IMR-90 (cell line): Measurements from ENCODE around the gene DOC2B. TPM values are rescaled to one million over a fixed set of nuclear protein-coding genes. Genes with fewer than 3 reads are reported as not detected.

Experiments
- ATAC-seq: fragments of 200-7000 bp; cut with Tn5 transposase; 2 replicates; pipeline ENCODE4 v1.9.1; 2020; ENCODE audit warnings: low read depth, mild to moderate bottlenecking, moderate library complexity
- BruUV-seq: library from RNA; stranded (reverse); fragments of 400-500 nt; replicated peaks from 2 replicates; lab custom pipeline; 2021; lab: Mats Ljungman, UMichigan
- CTCF ChIA-PET: fragments of 300-600 bp; formaldehyde crosslinking; extraction: SDS; loops from one replicate; lab custom pipeline; 2021; ENCODE audit warnings: antibody characterized with exemption; lab: Yijun Ruan, JAX
- POLR2A ChIA-PET: fragments of 300-600 bp; sonication (Branson Sonifier 250); formaldehyde crosslinking; loops from one replicate; lab custom pipeline; 2022; ENCODE audit warnings: antibody characterized with exemption; ENCODE audit not compliant: unreplicated experiment; lab: Charles Lee
- DNase-seq: peaks from one replicate; pipeline ENCODE4 v3.0.0; 2013
- H2AFZ ChIP-seq: replicated peaks from 2 replicates; pipeline ENCODE3; 2013; ENCODE audit warnings: low read length, mild to moderate bottlenecking; ENCODE audit not compliant: poor library complexity
- H2AK5ac ChIP-seq: 2 replicates; pipeline ENCODE4 v1.6.1; 2013; ENCODE audit warnings: low read depth, low read length, inconsistent platforms
- H2AK9ac ChIP-seq: replicated peaks from 2 replicates; pipeline ENCODE3; 2013; ENCODE audit warnings: mild to moderate bottlenecking, low read depth, low read length, moderate library complexity; ENCODE audit not compliant: poor library complexity
- H2BK120ac ChIP-seq: 2 replicates; pipeline ENCODE4 v1.6.1; 2013; ENCODE audit warnings: low read depth, low read length, inconsistent platforms
- H2BK15ac ChIP-seq: 3 replicates; pipeline ENCODE4 v1.6.1; 2013; ENCODE audit warnings: low read depth, low read length, inconsistent platforms
- H2BK20ac ChIP-seq: 2 replicates; pipeline ENCODE4 v1.6.1; 2013; ENCODE audit warnings: low read depth, mild to moderate bottlenecking, inconsistent platforms, low read length, moderate library complexity
- H2BK5ac ChIP-seq: 2 replicates; pipeline ENCODE4 v1.6.1; 2013; ENCODE audit warnings: mild to moderate bottlenecking, low read depth, low read length, inconsistent platforms; ENCODE audit not compliant: poor library complexity, severe bottlenecking
- H3K14ac ChIP-seq: replicated peaks from 2 replicates; pipeline ENCODE4 v1.6.1; 2013; ENCODE audit warnings: low read depth, low read length, inconsistent platforms
- H3K18ac ChIP-seq: 2 replicates; pipeline ENCODE4 v1.6.1; 2013; ENCODE audit warnings: low read depth, low read length, control low read depth
- H3K23ac ChIP-seq: 2 replicates; pipeline ENCODE4 v1.6.1; 2013; ENCODE audit warnings: low read depth, low read length, inconsistent platforms
- H3K27ac ChIP-seq: 2 replicates; pipeline ENCODE4 v1.5.1; 2013; ENCODE audit warnings: mild to moderate bottlenecking, control low read depth, low read length; ENCODE audit not compliant: insufficient read depth
- H3K27me3 ChIP-seq: 2 replicates; pipeline ENCODE4 v1.6.1; 2013; ENCODE audit warnings: low read length; ENCODE audit not compliant: control insufficient read depth, insufficient read depth
- H3K36me3 ChIP-seq: 2 replicates; pipeline ENCODE4 v1.6.1; 2013; ENCODE audit warnings: low read length, mixed read lengths; ENCODE audit not compliant: control insufficient read depth, insufficient read depth
- H3K4ac ChIP-seq: 2 replicates; pipeline ENCODE4 v1.6.1; 2013; ENCODE audit warnings: low read depth, low read length, inconsistent platforms
- H3K4me1 ChIP-seq: 2 replicates; pipeline ENCODE4 v1.6.1; 2013; ENCODE audit warnings: low read length, mixed read lengths; ENCODE audit not compliant: control insufficient read depth, insufficient read depth
- H3K4me2 ChIP-seq: 2 replicates; pipeline ENCODE4 v1.6.1; 2013; ENCODE audit warnings: low read depth, mild to moderate bottlenecking, control low read depth, low read length, moderate library complexity
- H3K4me3 ChIP-seq: 2 replicates; pipeline ENCODE4 v1.5.1; 2013; ENCODE audit warnings: low read depth, mild to moderate bottlenecking, control low read depth, low read length, moderate library complexity; ENCODE audit not compliant: insufficient read depth
- H3K56ac ChIP-seq: 2 replicates; pipeline ENCODE4 v1.6.1; 2013; ENCODE audit warnings: low read length, inconsistent platforms; ENCODE audit not compliant: insufficient read depth; ENCODE audit errors: extremely low read depth
- H3K79me1 ChIP-seq, 2 experiments: 2 replicates each; pipeline ENCODE4 v1.6.1; 2013; ENCODE audit warnings: low read length in 2 of 2, inconsistent platforms in 1 of 2, low read depth in 1 of 2
- H3K9ac ChIP-seq: 2 replicates; pipeline ENCODE4 v1.6.1; 2013; ENCODE audit warnings: low read depth, low read length, control low read depth
- H3K9me1 ChIP-seq: 2 replicates; pipeline ENCODE4 v1.6.1; 2013; ENCODE audit warnings: low read length, inconsistent platforms; ENCODE audit not compliant: insufficient read depth
- H3K9me3 ChIP-seq: 2 replicates; pipeline ENCODE4 v1.6.1; 2013; ENCODE audit warnings: low read length; ENCODE audit not compliant: control insufficient read depth, insufficient read depth
- H4K20me1 ChIP-seq: 2 replicates; pipeline ENCODE4 v1.6.1; 2013; ENCODE audit warnings: low read length, inconsistent platforms; ENCODE audit not compliant: insufficient read depth
- H4K5ac ChIP-seq: 2 replicates; pipeline ENCODE4 v1.6.1; 2013; ENCODE audit warnings: mild to moderate bottlenecking, low read depth, low read length, control low read depth
- H4K8ac ChIP-seq, 2 experiments: 2 replicates each; pipeline ENCODE4 v1.6.1; 2013; ENCODE audit warnings: low read depth in 2 of 2, low read length in 2 of 2, control low read depth in 1 of 2, inconsistent platforms in 1 of 2
- H4K91ac ChIP-seq: 2 replicates; pipeline ENCODE4 v1.6.1; 2013; ENCODE audit warnings: low read depth, low read length, inconsistent platforms; ENCODE audit not compliant: insufficient read depth
- FOS ChIP-seq: fragments of 150-350 bp; IDR thresholded peaks from 2 replicates; pipeline ENCODE4 v1.6.1; 2016; ENCODE audit warnings: low read depth, low read length
- MAFK ChIP-seq: IDR thresholded peaks from 2 replicates; pipeline ENCODE4 v1.6.1; 2012; ENCODE audit warnings: low read depth, low read length, improper control_type of control experiment
- MXI1 ChIP-seq: IDR thresholded peaks from 2 replicates; pipeline ENCODE4 v1.6.1; 2012; ENCODE audit warnings: low read depth, mild to moderate bottlenecking, low read length, moderate library complexity, borderline replicate concordance
- NFE2L2 ChIP-seq: fragments of 150-350 bp; IDR thresholded peaks from 2 replicates; pipeline ENCODE4 v1.6.1; 2016; ENCODE audit warnings: low read depth, mild to moderate bottlenecking, low read length
- RAD21 ChIP-seq: IDR thresholded peaks from 2 replicates; pipeline ENCODE4 v1.6.1; 2012; ENCODE audit warnings: low read length, improper control_type of control experiment
- RCOR1 ChIP-seq: IDR thresholded peaks from 2 replicates; pipeline ENCODE4 v1.6.1; 2012; ENCODE audit warnings: mild to moderate bottlenecking, low read length, improper control_type of control experiment; ENCODE audit not compliant: insufficient replicate concordance
- WGBS, 2 experiments: methylation state at CpG; one replicate each; pipeline versions ENCODE4 v1.1.5 to v1.1.7; 2013; ENCODE audit warnings: missing lambda C conversion rate in 2 of 2; ENCODE audit not compliant: insufficient read length in 1 of 2; ENCODE audit errors: extremely low coverage in 2 of 2; 5-methylcytosine and 5-hydroxymethylcytosine counted together
- dilution Hi-C: fragments of 300-500 bp; cut with HindIII; formaldehyde crosslinking; loops from one replicate; pipeline ENCODE4 v1.14.3; 2018; ENCODE audit warnings: low sequenced_read_pairs; ENCODE audit not compliant: unreplicated experiment
- in situ Hi-C: fragments of 300-500 bp; cut with MboI; formaldehyde crosslinking; loops from 3 replicates; pipeline ENCODE4 v1.14.3; 2019; ENCODE audit warnings: low sequenced_read_pairs, inconsistent platforms, mixed read lengths
- intact Hi-C: fragments of 100-400 bp; cut with micrococcal nuclease; formaldehyde crosslinking; loops from 2 replicates; pipeline ENCODE4 v1.10.0; 2022
- polyA plus RNA-seq, 3 experiments: library from polyadenylated mRNA; depleted of rRNA; stranded (reverse); fragments of >200 nt; gene quantifications; 2 replicates each; pipeline ENCODE4 v1.2.3, GENCODE V29; 2012; ENCODE audit warnings: low replicate concordance in 1 of 3
- total RNA-seq: library from RNA; depleted of rRNA; stranded (reverse); fragments of >200 nt; gene quantifications from 2 replicates; pipeline ENCODE4 v1.2.3, GENCODE V29; 2012
- TF ChIP-seq, protein P1 (sequence below): fragments of 150-350 bp; IDR thresholded peaks from 2 replicates; pipeline ENCODE4 v1.6.1; 2017; ENCODE audit warnings: mild to moderate bottlenecking, antibody characterized with exemption, low read length, low read depth
- TF ChIP-seq, protein P2 (sequence below): conservative IDR thresholded peaks from 2 replicates; pipeline ENCODE4 v1.5.1; 2012; ENCODE audit warnings: mild to moderate bottlenecking, low read depth, low read length, improper control_type of control experiment

The DOC2B gene
- total and polyA plus RNA-seq, 2 of the 4 experiments (the other 2 are of a cell fraction) = not detected

DNA sequence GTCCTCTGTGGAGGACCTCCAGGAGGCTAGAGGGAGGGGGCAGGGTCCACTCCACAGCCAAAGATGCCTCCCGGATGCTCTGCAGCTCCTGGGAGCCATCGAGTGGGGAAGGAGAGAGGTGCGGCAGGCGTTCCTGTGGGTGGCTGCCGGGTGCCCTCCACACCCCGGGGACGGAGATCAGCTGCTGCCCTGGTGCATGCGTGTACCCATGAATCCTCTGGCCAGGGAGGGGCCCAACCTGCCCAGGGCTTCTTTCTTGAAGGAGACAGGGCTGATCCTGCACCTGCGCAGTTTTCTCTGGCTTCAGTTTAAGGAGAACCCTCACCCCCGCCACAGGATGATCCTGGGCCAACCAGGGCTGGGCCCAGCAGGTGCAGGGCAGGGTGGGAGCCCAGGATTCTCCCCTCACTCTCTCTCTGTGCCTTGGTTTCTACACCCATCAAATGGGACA is 33.5 kb upstream of the DOC2B start:
- Histone ChIP-seq H2AK5ac (no peak overlapping the region), H4K20me1 (no peaks in the 10 kb centered on the region), H3K14ac (no peak overlapping the region), H3K36me3 (no peaks in the 10 kb centered on the region), H2BK15ac (no peak overlapping the region), H3K9ac (no peak overlapping the region), H2BK5ac (no peak overlapping the region), H3K56ac (no peak overlapping the region), H2BK20ac (no peak overlapping the region), H4K91ac (no peak overlapping the region), H2AFZ (no peak overlapping the region), H3K27ac (no peak overlapping the region), H3K18ac (no peak overlapping the region), H3K4me1 (no peaks in the 10 kb centered on the region), H3K4me2 (no peak overlapping the region), H3K4me3 (no peak overlapping the region), H4K8ac (no peak overlapping the region), H3K9me1 (no peaks in the 10 kb centered on the region), H2BK120ac (no peak overlapping the region), H3K79me1 (no peaks in the 10 kb centered on the region), H3K23ac (no peak overlapping the region), H3K9me3 (no peaks in the 10 kb centered on the region), H4K5ac (no peak overlapping the region), H2AK9ac (no peak overlapping the region), H3K27me3 (peaks cover 2% of the 10 kb centered on the region), H3K4ac (no peak overlapping the region)
- in situ Hi-C loops = no loop called here
- ATAC-seq (no peak), DNase-seq (no peak)
- TF ChIP-seq NFE2L2 (no peak), RCOR1 (no peak), MAFK (no peak), FOS (no peak), MXI1 (no peak), RAD21 (no peak)
- TF ChIP-seq, protein P1, sequence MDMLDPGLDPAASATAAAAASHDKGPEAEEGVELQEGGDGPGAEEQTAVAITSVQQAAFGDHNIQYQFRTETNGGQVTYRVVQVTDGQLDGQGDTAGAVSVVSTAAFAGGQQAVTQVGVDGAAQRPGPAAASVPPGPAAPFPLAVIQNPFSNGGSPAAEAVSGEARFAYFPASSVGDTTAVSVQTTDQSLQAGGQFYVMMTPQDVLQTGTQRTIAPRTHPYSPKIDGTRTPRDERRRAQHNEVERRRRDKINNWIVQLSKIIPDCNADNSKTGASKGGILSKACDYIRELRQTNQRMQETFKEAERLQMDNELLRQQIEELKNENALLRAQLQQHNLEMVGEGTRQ = no peak
- TF ChIP-seq, protein P2, sequence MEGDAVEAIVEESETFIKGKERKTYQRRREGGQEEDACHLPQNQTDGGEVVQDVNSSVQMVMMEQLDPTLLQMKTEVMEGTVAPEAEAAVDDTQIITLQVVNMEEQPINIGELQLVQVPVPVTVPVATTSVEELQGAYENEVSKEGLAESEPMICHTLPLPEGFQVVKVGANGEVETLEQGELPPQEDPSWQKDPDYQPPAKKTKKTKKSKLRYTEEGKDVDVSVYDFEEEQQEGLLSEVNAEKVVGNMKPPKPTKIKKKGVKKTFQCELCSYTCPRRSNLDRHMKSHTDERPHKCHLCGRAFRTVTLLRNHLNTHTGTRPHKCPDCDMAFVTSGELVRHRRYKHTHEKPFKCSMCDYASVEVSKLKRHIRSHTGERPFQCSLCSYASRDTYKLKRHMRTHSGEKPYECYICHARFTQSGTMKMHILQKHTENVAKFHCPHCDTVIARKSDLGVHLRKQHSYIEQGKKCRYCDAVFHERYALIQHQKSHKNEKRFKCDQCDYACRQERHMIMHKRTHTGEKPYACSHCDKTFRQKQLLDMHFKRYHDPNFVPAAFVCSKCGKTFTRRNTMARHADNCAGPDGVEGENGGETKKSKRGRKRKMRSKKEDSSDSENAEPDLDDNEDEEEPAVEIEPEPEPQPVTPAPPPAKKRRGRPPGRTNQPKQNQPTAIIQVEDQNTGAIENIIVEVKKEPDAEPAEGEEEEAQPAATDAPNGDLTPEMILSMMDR = no peak
- dilution Hi-C loops = no loop called here
- intact Hi-C loops = no loop called here
- ChIA-PET POLR2A (no interaction called here), CTCF (no interaction called here)
- no TSS peak for BruUV-seq
- WGBS, 2 experiments = 67% methylated on average over 1 of the region's 10 CpGs; no CpG with 5 or more reads in 1 of the 2 experiments
